Measurements from ENCODE around the gene FARSA.
"Not testable (repeated sequence)": the region's sequence is repeated elsewhere in the genome, so short reads cannot be mapped to it uniquely, and the experiment has no call there.

The FARSA gene

DNA sequence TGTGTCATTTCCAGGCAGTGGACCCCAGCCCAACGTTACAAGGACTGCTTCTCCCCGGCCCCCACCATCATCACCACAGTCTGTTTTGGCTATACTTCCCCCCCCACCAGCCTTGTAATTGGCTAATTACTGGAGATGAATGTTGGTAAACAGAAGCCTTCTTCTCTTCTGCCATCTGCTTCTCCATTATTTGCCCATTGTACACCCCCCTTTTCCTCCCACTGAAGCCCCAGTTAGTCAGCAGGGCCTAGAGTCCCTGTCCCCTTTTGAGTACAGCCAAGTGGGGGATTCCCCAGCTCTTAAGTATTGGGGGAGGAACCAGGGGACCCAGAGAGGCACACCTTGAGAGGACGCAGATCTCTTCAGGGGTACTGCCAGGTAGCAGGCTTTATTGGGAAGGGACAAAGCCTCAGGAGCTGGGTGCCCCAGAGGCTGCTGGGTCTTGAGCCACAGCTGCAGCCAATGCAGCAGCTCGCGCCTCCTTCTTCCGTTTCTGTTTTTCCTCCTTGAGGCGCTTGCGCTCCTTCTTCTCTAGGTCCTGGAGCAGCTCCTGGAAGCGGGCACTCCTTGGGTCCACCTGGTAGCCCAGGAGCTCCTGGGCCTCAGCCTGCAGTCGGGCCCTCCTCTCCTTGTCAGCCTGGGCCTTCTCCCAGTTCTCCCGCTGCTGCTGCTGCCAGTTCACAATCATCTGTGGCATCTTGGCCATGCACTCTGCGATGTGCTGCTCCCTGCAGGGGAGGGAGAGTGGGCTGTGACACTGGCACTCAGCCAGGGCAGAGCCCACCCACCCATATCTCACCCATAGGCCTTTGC is 20.5 kb upstream of the FARSA start:
- DNase-seq (ENCODE audit: low read depth in 2 of 2): no peak

DNA sequence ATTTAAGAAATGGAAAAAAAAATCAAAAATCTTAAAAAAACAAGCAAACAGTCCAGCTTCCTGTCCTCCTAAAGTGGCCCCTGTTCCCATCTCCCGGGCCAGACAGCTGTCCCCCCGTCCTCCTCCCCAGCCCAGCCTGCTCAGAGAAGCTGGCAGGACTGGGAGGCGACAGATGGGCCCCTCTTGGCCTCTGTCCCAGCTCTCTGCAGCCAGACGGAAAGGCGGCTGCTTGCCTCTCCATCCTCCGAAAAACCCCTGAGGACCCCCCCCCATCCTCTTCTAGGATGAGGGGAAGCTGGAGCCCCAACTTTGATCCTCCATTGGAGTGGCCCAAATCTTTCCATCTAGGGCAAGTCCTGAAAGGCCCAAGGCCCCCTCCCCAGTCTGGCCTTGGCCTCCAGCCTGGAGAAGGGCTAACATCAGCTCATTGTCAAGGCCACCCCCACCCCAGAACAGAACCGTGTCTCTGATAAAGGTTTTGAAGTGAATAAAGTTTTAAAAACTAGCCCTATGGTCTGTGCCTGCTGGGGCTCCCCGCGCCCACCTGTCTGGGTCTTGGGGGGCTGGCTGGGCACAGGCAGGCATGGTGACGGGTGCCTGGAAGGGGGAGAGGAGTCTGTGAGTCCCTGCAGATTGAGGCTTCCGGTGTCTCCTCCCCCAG is 19.8 kb upstream of the FARSA start:
- DNase-seq (ENCODE audit: low read depth in 2 of 2): no peak

DNA sequence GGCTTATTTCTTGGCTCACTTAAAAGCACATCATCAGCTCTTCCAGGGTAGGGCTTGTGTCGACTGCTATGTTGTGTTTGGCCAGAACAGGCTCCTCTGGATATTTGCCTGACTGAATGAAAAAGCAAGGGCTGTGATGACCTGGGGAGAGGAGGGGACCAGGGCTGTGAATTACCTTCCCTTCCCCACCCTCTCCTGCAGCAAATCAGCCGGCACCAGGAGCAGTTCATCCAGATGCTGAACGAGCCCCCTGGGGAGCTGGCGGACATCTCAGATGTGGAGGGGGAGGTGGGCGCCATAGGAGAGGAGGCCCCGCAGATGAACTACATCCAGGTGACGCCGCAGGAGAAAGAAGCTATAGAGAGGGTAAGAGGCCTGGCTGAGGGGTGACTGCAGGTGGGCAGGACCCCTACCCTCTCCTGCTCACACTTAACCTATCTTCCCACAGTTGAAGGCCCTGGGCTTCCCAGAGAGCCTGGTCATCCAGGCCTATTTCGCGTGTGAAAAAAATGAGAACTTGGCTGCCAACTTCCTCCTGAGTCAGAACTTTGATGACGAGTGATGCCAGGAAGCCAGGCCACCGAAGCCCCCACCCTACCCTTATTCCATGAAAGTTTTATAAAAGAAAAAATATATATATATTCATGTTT is 19.1 kb upstream of the FARSA start:
- no peak for DNase-seq (ENCODE audit: low read depth in 2 of 2)

DNA sequence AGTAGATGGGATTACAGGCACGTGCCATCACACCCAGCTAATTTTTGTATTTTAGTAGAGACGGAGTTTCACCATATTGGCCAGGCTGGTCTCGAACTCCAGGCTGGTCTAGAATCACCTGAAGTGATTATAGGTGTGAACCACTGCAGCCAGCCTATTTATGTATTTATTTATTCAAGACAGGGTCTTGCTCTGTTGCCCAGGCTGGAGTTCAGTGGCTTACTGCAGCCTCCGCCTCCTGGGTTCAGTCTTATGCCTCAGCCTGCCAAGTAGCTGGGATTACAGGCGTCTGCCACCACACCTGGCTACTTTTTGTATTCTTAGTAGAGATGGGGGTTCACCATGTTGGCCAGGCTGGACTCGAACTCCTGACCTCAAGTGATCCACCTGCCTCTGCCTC is 18.5 kb upstream of the FARSA start:
- DNase-seq (ENCODE audit: low read depth in 2 of 2): not testable (repeated sequence)

DNA sequence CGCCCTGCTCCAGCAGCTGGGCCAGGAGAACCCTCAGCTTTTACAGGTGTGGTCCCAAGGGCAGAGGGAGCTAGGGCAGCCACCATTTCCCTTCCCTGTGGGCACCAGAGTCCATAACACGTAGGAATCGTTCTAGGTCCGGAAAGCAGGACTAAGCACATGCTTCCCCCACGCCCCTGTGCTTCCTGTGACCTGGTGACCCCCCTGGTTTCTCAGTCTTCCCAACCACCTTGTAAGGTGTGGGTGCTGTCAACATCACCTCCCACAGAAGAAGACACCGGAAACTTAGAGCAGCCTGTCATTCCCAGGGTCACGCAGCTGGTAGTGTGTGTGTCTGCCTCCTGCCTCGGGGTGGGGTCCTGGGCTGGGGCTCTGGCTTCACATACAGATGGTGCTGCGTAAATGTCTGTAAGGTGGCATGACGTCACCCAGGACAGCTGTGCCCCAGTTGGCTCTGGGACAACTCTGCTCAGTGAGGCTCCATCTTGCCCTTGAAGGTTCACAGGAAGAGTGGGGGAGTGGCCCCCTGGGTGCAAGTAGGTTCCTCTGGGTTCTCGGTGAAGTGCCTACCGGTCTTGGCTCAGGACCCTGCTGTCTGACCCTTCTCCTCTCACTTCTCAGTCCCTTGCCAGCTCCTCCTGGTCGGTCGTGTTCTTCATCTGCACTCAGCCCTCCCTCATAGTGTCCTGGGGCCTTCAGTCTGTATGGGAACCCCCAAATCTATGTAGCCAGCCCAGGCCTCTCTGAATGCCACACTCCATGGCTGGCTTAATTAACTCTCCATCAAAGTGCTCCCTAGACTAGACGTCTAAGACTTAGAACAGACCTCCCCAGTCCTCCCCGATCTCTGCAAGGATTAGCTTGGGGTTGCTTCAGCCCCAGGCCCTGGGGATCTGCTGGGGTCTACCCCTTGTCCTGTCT is 16.1 kb upstream of the FARSA start:
- no peak for DNase-seq (ENCODE audit: low read depth in 2 of 2)

DNA sequence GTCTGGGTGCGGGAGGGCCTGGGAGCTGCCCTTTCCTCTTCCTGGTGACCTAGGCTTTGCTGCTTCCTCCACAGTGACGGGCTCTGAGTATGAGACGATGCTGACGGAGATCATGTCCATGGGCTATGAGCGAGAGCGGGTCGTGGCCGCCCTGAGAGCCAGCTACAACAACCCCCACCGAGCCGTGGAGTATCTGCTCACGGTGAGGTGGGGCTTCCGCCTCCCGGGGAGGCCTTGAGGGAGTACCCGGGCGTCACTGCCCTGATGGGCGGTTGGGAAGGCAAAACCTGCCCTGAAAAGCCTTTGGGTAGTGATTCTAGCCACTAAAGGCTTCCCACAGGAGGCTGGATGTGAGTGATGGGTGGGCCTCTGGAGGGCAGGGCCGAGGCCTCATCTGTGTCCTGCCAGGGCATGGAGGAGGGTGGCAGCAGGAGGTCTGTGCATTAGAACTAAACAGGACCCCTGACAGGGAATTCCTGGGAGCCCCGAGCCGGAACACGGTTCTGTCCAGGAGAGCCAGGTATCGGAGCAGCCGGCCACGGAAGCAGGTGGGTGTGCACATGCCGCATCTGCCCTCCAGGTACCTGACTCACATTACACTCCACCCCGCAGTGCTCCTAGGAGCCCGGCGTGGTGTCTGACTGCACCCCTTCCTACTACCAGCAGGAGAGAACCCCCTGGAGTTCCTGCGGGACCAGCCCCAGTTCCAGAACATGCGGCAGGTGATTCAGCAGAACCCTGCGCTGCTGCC is 15.3 kb upstream of the FARSA start:
- DNase-seq (ENCODE audit: low read depth in 2 of 2): no peak

DNA sequence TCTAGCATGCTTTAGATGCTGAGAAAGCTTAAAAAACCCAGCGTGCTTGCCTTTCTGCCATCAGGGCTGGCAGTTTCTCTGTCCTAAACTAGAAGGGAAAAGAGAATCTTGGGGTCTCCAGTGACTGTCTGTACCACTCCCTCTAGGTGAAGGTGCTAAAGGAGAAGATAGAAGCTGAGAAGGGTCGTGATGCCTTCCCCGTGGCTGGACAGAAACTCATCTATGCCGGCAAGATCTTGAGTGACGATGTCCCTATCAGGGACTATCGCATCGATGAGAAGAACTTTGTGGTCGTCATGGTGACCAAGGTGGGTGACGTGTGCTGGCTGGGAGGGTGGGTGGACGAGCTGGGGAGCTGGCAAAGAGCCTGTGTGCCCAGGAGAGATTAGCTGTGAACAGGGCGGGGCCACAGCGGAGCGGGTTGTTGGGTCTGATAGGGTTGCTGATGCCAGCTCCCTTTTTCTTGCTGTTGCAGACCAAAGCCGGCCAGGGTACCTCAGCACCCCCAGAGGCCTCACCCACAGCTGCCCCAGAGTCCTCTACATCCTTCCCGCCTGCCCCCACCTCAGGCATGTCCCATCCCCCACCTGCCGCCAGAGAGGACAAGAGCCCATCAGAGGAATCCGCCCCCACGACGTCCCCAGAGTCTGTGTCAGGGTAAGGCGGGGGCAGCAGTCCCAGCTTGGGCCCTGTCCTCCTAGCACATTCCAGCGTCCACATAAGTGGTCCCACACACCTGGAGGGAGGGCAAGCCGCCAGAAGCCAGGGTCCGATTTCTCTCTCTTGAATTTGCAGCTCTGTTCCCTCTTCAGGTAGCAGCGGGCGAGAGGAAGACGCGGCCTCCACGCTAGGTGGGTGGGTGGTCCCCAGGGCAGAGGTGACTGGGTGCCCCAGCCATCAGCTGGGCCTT is 14.4 kb upstream of the FARSA start:
- DNase-seq (ENCODE audit: low read depth in 2 of 2): no peak

DNA sequence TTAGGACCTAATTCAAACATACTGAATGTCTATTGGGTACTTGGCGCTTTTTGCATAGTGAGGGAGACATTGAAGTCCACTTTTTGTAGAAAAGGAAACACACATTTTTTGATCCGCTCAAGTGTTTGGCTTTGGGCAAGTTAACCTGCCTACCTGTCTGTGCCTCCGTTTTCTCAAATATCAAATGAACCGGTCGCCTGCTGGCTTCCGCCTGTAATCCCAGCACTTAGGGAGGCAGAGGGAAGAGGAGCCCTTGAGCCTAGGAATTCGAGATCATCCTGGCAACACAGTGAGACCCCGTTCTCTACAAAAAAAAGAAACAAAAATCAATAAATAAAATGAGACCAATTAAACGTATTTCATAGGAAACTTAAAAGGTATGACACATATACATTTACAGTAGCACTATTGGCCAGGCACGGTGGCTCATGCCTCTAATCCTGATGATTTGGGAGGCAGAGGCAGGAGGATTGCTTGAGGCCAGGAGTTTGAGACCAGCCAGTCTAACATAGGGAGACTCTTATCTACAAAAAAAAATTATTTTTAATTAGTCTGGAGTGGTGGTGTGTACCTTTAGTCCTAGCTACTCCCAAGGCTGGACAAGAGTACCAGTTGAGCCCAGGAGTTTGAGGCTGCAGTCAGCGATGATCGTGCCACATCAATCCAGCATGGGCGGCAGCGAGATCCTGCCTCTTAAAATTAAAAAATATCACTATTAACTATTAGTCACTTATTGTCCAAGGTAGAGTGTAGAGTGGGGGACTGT is 13.4 kb upstream of the FARSA start:
- DNase-seq (ENCODE audit: low read depth in 2 of 2): no peak

DNA sequence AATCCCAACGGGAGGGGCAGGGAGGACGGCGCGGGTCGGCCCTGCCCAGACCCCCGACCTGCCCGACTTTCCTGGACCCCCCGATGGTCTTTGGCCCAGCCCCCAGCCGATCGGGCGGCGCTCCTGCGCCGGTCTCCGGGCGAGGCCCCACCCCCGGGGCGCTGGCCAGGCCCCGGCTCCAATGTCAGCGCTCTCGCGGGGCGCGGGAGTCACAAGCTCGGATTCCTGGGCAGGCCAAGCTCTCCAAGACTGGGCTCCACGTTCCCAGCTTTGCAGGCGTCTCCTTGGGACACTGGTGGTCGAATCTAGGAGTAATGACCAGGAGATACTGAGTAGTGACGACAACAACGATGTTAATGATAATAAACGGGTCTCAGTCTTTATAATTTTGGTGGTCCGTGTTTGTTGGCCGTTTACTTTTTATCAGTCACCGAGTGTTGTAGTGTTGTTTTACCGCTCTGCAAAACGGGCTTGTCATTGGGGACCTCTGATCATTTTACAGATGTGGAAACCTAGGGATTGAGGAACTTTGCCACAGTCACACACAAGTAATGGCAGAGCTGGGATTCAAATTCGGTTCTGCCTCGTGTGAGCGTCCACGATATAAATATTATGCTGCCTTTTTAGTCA is 12.7 kb upstream of the FARSA start:
- no peak for DNase-seq (ENCODE audit: low read depth in 2 of 2)

DNA sequence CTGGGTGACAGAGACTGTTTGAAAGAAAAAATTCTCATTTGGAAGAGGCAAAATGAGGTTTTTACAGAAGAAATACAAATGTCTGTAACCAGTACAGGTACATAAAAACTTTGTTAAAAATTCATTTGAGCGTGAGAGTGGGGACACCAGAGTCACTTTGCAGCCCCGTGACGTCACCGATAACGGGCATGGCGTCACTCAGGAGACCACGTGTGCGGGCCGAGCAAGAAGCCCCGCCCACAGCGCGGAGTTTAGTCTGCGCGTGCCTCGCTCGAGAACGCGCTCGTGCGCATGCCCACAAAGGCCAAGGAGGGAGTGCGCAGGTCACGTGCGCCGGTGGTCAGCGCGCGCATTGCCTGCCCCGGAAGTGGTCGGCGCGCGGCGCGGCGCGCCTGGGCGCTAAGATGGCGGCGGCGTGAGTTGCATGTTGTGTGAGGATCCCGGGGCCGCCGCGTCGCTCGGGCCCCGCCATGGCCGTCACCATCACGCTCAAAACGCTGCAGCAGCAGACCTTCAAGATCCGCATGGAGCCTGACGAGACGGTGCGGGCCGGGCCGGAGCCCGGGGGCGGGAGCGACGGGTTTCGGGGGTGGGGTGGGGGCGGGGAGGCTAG is 12.1 kb upstream of the FARSA start, which contains the start of gene RAD23A:
TSS of gene RAD23A (plus strand) at position 384 of the 613 bp plus-strand sequence. CDS start at position 471, 87 bp downstream.
- DNase-seq (ENCODE audit: low read depth in 2 of 2): peak; percentile 95 to 96

DNA sequence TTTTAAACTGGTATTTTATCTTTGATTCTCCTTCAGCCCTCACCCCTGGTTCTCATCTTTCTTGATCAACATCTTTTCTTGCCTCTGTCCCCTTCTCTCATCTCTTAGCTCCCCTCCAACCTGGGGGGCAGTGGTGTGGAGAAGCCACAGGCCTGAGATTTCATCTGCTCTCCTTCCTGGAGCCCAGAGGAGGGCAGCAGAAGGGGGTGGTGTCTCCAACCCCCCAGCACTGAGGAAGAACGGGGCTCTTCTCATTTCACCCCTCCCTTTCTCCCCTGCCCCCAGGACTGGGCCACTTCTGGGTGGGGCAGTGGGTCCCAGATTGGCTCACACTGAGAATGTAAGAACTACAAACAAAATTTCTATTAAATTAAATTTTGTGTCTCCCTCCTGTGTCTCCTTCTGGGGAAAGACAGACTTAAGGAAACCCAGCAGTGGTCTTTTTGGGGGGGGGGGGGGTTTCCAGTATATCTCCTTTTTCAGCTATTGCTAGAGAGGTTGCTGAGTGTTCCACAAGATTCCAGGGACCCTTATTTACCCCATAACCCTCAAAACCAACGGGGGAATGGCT is 10.7 kb upstream of the FARSA start:
- no peak for DNase-seq (ENCODE audit: low read depth in 2 of 2)

DNA sequence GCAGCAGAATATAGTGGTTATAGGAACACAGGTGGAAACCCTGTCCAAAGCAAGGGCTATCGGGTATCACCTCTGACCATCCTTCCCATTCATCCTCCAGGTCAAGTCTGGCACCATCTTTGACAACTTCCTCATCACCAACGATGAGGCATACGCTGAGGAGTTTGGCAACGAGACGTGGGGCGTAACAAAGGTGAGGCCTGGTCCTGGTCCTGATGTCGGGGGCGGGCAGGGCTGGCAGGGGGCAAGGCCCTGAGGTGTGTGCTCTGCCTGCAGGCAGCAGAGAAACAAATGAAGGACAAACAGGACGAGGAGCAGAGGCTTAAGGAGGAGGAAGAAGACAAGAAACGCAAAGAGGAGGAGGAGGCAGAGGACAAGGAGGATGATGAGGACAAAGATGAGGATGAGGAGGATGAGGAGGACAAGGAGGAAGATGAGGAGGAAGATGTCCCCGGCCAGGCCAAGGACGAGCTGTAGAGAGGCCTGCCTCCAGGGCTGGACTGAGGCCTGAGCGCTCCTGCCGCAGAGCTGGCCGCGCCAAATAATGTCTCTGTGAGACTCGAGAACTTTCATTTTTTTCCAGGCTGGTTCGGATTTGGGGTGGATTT is 10.0 kb upstream of the FARSA start:
- DNase-seq (ENCODE audit: low read depth in 2 of 2): no peak

DNA sequence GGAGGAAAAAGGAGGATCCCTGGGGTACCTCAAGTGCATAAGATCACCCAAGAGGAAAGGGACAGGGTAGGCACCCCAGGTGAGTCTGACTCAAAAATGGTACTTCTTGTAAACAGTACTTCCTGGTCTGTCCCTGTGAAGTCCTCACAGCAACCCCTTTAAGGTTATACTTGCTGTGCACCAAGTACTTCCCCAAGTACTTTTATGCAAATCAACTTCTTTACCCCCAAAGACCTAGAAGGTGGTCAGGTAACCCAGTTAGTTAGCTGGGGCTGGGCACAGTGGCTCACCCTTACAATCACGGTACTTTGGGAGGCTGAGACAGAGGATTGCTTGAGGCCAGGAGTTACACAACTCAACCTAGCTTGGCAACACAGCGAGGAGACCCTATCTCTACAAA is 7.4 kb upstream of the FARSA start:
- no peak for DNase-seq (ENCODE audit: low read depth in 2 of 2)

DNA sequence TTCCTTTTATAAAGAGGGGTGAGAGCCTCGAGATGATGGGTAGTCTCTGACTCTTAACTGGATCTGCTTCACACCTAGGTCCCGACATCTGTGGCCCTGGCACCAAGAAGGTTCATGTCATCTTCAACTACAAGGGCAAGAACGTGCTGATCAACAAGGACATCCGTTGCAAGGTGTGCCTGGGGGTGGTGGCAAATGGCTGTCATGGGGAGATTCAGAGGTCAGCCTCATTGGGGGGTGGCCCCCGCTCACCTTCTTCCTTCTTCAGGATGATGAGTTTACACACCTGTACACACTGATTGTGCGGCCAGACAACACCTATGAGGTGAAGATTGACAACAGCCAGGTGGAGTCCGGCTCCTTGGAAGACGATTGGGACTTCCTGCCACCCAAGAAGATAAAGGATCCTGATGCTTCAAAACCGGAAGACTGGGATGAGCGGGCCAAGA is 6.5 kb upstream of the FARSA start:
- DNase-seq (ENCODE audit: low read depth in 2 of 2): no peak

DNA sequence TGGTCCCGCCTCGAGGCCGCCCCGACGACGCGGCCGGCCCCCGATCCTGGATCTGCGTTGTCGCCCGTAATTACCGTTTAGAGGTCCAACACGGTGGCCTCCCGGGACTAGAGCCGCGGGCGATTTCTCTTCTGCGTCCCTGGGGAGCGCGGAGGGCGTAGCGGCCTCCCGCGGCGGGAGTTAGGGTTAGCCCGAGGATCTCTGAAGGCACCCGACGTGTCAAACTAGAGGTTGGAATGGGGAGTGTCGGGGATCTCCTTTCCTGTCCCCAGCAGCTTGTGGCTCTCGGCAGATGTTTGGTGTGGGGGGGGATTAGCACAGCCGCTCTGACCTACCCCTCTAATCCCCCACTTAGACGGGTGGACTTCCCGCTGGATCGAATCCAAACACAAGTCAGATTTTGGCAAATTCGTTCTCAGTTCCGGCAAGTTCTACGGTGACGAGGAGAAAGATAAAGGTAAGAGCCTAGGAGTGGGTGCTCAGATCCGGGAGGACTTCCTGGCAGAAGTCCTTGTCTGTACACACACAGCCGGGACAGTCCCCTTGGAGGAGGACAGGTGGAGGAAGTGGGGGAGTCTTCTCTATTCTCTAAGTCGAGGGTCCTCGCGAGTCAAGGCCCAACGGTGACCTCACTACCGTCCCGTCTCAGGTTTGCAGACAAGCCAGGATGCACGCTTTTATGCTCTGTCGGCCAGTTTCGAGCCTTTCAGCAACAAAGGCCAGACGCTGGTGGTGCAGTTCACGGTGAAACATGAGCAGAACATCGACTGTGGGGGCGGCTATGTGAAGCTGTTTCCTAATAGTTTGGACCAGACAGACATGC is 5.5 kb upstream of the FARSA start:
- DNase-seq (ENCODE audit: low read depth in 2 of 2): no peak
